HG03066 (cell line): ENCODE data around the gene KCNT1.

ENCODE experiments used
- ATAC-seq: cut with Tn5 transposase; IDR thresholded peaks from one replicate; pipeline ENCODE4 v1.9.1; 2021; ENCODE audit warnings: low read depth; ENCODE audit not compliant: unreplicated experiment

Gene KCNT1

DNA sequence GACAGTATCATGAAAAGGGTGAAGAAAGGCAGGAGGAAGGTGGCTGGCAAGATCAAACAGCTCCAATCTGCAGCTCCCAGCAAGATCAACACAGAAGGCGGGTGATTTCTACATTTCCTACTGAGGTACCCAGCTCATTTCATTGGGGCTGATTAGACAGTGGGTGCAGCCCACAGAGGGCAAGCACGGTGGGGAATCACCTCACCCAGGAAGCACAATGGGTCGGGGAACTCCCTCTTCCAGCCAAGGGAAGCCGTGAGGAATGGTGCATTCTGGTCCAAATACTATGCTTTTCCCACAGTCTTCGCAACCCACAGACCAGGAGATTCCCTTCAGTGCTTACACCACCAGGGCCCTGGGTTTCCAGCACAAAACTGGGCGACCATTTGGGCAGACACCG, 138.6 kb downstream of the KCNT1 start:
- ATAC-seq = no peak
